Ovary (tissue), 3 donors: ENCODE data around the gene CCDC106.

Experiments used
- CTCF ChIP-seq, 3 donors: fragments of 450-650 bp in 2 of 3; fragments of 200-600 bp in 1 of 3; IDR thresholded peaks; one replicate each; pipeline versions ENCODE4 v1.5.1 to v1.8.0; 2016 to 2022; ENCODE audit warnings: antibody characterized with exemption in 3 of 3, mild to moderate bottlenecking in 1 of 3
- EP300 ChIP-seq: sonication (generic); formaldehyde crosslinking; IDR thresholded peaks from one replicate; pipeline ENCODE4 v1.6.1; 2017; ENCODE audit warnings: antibody characterized with exemption
- POLR2A ChIP-seq: fragments of 450-650 bp; IDR thresholded peaks from one replicate; pipeline ENCODE4 v1.6.1; 2017; ENCODE audit warnings: antibody characterized with exemption, mild to moderate bottlenecking, moderate library complexity
- donor health status: DM: no; HTN: no; CAD: no.

GRCh38 chr19:55645512-55645881 lies 2.5 kb upstream of the CCDC106 start:
- no peak for TF ChIP-seq POLR2A
- no peak for TF ChIP-seq CTCF (IDR thresholded peaks at IDR 0.05)
- no peak for TF ChIP-seq EP300
